Inflammatory macrophage (primary cell): ENCODE measurements around the gene IFNL3.

Experiments
- DNase-seq, 2 donors: peaks; one replicate each; pipeline ENCODE4 v3.0.0-alpha.2; 2020 to 2022

IFNL3 gene

DNA sequence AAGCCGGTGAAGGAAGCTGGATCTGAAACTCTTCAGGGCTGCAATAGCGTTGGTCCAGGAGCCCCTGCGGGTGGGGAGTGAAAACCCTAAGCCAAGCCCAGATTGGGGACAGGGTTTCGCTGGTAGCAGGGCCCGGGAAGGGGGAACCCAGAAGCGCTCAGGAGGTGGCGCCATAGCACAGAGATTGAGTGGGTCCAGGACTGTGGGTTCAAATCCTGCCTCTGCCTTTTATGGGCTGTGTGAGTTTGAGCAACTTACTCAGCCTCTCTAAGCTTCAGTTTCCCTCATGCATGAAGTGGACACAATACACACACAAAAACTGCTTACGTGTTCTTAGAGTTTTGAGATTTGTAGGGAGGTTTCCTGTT is 32.4 kb downstream of the IFNL3 start:
- DNase-seq: peak; percentile 19 to 44

DNA sequence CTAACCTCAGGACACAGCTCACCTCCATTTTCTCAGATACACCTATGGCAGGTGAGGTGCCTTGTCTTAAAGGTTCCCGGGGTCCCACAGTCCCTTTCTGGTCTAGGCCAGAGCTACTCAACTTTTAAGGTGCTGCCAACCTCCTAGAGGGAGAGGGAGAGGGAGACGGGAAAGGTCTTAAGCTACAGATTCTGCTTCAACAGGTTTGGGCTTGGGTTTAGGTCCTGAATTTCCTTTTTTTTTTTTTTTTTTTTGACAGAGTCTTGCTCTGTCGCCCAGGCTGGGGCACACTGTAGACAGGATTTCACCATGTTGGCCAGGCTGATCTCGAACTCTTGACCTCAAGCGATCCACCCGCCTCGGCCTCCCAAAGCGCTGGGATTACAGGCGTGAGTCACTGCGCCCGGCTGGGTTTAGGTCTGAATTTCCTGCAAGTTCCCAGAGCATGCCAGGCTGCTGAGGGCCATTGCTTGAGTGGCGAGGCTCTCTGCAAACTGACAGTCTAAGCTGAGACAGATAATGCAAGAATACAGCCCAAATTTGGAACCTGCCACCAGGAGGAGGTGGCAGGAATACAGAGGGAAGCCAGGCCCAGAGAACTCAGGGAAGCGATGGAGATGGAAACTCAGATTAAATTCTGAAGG is 33.0 kb downstream of the IFNL3 start:
- DNase-seq: no peak

DNA sequence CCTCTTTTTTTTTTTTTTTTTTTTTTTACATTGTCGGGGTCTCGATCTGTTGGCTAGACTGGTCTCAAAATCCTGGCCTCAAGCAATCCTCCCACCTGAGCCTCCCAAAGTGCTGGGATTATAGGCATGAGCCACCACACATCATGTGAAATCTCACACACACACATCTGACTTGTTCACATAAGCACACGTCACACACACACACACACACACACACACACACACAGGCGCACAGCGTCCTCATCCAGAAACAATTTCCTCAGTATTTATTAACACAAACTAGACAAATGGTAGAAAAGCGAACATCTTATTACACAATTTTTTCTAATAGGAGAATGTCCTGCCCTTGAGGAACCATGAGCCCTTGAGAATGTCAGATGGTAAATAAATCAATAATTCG is 35.6 kb downstream of the IFNL3 start:
- DNase-seq: no peak

DNA sequence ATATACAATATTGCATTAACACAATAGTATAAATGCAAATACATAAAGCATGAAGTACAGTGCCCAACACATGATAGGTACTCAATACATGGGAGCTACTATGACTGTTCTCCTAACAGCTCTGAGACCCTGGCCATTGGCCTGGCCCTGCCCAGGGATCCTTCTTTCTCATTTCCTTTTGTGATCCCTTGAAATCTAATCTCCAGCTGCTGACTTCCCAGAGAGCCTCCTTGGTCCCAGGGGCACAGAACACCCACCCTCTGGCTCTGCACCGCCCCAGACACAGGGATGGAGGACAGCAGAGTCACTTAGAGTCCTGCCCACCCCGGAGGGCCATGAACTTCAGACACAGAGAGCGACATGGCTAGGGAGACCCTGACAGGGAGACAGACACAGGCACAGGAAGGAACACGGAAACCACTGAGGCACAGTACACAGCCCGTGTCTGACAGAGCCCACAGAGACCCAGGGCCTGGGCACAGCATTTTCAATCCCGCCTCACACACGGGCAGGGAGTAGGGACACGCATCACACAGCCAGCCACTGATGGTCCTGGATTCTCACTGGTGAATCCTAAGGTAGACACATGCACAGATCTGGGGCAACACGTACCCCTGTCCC is 36.5 kb downstream of the IFNL3 start:
- no peak for DNase-seq

DNA sequence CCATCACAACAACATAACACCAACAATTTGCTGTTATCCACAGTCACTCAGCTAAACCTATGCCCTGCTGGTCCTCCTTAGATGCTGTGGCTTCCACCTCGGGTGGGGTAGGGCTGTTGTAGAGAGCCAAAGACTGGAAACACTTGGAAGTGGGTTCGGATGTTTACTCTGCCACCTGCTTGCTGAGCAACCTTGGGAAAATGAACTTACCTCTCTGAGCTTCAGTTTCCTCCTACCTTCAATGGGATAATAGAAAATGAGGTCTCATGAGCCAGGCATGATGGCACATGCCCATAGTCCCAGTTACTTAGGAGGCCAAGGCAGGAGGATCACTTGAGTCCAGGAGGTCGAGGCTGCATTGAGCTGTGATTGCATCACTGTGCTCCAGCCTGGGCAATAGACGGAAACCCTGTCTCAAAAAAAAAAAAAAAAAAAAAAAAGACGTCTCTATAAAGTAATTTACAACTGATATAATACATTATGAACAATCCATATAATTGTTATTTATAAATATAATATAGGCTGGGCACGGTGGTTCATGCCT is 37.4 kb downstream of the IFNL3 start:
- DNase-seq: no peak

DNA sequence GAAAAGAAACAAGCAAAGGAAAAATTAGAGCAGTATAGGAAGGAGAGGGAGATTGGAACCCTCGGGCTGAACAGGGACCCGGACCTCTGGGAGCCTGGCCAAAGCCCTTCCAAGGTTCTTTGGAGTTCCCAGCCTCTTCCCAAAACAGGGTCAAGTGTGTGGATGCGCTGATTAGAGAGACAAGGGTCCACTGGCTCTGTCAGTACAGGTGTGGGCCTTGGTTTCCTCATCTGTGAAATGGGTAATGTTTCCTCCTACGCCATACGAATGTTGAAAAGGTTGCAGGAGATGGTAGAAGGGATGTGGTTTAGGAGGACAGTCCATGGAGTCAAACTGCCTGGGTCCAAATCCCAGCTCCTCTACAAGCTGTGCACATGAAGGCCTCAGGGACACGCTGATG is 38.7 kb downstream of the IFNL3 start:
- DNase-seq: no peak

DNA sequence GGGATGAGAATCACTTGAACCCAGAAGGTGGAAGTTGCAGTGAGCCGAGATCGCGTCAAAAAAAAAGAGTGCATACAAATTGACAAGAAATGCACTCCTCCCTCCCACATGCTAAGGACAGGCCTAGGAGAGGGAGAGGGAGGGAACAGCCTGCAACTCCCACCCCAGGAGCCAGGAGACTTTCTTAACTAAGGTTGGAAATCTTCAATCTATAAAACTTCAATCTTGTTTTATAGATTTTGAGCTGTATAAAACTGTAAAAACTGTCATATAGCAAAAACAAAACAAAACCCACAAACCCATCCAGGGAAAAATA is 39.4 kb downstream of the IFNL3 start:
- no peak for DNase-seq

DNA sequence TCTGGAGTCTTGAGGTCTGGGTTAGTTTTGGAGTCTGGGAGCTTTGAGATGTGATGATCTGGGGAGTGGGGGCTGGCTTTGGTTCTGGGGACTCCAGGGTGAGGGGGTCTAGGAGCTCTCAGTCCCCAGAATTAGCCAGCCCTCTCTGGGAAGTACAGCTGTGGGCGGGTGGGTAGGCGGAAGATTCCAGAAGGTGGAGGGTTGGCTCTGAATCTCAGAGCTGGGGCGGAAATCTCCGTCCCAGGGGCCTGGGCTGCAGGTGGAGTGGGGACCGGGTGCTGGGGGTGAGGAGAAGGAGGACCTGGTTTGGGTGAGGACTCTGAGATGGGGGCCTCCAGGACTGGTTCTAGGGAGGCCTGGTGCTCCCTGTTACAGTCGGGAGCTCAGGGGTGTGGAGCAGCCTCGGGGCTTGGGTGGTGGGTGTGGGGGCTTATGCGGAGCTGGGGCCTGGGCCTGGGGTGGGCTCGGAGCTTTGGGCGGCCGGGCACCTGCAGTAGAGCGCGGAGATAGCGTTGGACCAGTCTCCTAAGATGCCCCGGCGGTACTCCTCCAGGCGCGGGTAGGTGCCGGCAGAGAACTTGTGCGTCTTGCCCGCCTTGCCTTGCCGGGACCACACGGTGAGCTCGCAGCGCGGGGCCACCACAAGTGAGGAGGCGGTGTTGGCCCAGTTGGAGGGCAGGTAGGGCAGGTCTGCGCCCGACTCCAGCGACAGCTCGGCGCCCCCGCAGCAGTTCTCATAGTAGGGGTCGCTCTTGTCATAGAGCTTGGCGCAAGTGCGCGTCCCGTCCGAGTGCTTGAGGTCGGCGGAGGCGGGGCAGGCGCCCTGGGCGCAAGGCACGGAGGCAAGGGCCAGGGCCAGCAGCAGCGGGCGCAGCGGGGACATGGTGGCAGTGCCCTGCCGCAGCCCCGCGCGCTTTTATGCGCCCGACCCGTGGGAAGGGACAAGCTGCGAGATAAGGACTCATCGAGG is 41.1 kb downstream of the IFNL3 start, which contains the start of gene SYCN:
Gene SYCN (minus strand): TSS at position 892 of the 970 bp plus-strand sequence. CDS start 9 bp downstream, at position 883.
- no peak for DNase-seq

DNA sequence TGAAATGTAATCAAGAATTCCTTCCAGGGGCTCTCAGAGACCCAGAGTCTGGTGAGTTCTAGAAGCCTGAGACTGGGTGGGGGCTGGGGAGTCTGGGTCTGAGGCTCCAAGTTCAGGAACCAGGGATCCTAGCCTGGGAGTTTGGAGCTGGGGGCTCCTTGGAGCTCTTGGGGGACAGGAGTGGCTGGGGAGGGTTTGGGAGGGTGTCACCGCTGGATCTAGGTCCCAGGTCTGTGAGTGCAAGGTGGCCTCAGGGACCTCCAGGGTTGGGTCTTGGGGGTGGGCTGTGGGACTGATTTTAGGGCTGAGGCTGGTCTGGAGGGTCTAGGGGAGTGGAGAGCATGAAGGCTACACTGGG is 41.8 kb downstream of the IFNL3 start:
- DNase-seq: no peak

DNA sequence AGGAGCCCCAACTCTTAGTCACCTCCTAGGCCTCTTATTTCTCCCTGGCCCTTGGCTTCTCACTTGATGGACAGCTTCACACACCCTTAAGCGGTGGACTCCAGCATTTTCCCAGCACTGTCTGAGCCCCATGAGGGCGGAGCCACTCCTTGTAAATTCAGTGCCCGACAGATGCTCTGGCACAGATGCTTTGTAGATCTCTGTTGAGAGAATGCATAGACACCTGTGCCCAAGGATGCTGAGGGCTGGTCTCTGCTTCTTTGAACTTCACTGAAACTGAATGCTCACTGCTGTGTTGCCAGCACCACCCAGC is 44.0 kb downstream of the IFNL3 start:
- DNase-seq: no peak

DNA sequence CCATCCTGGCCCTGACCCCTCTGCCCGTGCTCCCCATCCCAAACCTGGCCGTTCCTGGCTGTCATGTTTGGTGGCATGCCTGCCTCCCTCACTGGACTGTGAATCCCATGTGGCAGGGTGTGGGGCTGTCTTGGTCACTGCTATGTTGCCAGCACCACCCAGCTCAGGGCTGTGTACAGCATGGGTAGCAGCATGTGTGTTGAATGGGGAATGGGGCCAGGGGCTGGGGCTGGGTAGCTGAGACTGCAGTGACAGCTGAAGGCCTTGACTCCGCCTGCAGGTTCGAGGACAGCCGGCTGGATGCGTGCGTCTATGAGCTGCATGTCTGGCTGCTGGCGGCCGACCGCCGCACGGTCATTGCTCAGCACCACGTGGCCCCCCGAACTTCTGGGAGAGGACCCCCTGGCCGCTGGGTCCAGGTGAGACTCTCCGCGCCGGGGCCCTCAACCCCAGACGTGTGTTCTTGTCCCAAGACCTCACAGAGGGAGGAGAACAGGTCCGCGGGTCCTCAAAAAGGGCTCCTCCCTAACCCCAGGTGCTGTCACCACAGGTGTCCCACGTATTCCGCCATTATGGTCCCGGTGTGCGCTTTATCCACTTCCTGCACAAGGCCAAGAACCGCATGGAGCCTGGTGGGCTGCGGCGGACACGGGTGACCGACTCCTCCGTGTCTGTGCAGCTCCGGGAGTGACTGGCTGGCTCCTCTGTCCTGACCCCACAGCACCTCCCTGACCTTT is 44.6 kb downstream of the IFNL3 start:
- DNase-seq: no peak

DNA sequence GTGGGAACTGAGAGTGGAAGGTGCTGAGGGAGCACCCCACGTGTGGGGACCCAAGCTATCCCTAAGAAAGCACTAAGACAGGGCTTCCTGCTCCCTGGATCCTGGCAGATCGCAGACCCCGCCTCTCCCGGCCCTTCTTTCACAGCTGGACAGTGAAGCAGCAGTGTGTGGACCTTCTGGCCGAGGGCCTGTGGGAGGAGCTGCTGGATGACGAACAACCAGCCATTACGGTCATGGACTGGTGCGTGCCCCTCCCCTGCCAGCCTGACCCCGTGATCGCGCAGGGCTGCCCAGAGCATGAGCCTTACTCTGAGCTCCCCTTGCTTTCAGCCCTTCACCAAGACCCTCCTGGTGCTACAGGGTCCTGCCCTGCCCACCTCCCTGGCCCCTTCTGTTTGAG is 45.8 kb downstream of the IFNL3 start:
- DNase-seq: no peak

DNA sequence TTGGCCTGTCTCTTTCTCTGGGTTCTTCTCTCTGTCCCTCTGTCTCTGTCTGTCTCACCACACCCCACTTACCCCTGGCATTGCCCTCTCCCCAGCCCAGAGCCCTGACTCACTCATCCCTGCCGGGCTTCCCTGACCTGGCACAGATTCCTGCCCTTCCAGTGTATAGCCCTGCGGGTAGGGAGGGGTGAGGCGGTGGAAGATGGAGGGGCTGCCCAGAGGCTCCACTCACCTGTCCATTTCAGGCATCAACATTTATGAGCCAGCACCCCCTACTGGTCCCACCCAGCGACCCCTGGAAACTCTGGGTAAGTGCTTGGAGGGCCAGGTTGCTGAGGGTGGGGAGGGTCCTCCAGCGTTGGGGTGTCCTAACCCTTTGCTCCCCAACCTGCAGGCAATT is 47.0 kb downstream of the IFNL3 start:
- DNase-seq: no peak

DNA sequence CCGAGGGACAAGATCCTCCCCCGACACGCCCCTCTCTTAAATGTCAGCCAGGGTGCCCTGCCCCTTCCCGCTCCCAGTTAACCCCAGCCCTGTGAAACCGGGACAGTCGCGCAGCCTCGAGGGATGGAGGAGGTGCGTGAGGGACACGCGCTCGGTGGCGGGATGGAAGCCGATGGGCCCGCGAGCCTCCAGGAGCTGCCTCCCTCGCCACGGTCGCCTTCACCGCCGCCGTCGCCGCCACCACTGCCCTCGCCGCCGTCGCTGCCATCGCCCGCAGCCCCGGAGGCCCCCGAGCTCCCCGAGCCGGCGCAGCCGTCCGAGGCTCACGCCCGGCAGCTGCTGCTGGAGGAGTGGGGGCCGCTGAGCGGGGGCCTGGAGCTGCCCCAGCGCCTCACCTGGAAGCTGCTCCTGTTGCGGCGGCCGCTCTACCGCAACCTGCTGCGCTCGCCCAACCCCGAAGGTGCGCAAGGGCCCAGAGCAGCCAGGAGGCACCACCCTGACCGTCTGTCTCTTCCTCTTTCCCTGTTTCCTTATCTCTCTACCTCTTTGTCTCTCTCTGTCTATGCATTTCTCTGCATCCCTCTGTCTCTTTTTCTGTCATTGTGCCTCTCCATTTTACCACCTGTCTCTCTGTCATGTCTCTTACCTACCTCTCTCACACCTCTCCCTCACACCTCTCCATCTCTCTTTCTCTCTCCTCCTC is 47.8 kb downstream of the IFNL3 start, which contains the start of gene NCCRP1:
Gene NCCRP1 (plus strand): TSS at position 105 of the 703 bp plus-strand sequence. CDS start 19 bp downstream, at position 124.
- DNase-seq: no peak

DNA sequence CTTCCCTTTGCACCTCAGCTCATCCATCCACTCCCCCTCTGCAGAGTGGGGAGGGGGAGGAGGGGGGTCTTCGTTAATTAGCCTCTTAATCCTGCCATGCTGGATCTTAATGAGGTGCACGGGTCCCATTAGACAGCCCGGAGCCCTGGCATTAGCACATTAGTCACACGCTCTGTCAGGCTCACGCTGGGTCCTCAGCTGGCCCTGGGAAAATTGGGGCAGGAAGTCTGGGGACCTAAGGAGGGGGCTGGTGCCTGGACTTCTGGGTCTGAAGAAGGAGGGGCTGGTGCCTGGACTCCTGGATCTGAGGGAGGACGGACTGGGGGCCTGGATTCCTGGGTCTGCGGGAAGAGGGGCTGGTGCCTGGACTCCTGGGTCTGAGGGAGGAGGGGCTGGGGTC is 48.5 kb downstream of the IFNL3 start:
- DNase-seq: no peak

DNA sequence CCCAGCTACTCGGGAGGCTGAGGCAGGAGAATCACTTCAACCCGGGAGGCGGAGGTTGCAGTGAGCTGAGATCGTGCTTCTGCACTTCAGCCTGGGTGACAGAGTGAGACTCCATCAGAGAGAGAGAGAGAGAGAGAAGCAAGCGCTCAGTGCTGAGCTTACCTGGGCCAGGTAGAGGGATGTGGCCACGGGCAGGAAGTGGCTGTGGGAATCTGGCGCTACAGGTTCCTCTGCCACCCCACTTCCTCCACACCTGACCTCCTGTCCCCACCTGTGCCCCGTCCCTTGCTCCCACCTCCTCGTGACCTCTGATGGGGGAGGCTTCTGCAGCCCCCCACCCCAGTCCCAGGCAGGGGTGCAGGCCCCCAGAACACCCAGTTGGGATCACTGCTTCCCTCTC is 49.1 kb downstream of the IFNL3 start:
- DNase-seq: no peak

DNA sequence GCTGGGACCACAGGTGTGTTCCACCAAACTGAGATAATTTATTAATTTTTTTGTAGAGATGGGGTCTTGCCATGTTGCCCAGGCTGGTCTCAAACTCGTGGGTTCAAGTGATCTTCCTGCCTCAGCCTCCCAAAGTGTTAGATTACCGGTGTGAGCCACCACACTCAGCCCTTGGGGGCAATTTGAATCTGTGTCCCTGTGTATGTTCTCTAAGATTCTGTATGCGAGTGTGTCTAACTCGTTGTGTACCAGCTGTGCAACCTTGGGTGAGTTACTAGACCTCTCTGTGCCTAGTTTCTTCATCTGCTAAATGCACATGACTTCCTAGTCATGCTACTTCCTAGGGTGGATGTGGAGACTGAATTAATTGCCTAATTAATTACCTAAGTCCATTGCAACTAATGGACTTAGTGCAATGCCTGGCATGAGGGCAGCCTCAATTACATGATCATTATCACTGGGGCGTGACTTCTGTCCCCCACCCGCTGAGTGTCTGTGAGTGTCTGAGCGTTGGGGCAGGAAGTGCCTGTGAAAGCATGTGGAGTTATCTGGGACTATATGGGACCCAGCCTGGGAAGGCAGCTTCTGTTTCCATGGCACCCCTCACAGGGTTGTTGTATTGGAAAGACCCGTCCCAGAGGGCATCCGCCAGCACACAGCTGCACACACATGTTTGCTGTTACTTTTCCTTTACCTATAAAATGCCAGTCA is 49.8 kb downstream of the IFNL3 start:
- DNase-seq: no peak

DNA sequence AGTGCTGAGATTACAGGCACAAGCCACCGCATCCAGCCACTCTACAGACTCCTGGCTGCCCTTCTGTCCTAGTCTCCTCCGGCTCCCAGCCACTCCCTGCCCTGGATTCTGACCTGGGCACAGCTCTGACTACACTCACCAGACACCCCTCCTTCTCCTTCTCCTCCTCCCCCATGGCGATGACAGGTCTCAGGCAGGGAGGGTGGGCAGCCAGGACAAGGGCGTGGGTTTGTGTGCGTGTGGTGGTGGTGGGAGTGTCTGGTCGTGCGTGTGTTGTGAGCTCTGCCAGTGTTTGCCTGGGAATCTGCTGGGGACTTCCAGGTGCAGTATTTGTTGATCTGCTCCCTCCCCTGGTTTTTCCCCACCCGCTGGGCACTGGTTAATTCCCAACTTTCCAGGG is 51.0 kb downstream of the IFNL3 start:
- no peak for DNase-seq
